ENCODE measurements around the gene DLG5. TPM values are rescaled to one million over a fixed set of nuclear protein-coding genes. Genes with fewer than 3 reads are reported as not detected.

DLG5 gene
- polyA plus RNA-seq, 3 donors, result 0.14 to 0.77 TPM; not detected in 1

DNA sequence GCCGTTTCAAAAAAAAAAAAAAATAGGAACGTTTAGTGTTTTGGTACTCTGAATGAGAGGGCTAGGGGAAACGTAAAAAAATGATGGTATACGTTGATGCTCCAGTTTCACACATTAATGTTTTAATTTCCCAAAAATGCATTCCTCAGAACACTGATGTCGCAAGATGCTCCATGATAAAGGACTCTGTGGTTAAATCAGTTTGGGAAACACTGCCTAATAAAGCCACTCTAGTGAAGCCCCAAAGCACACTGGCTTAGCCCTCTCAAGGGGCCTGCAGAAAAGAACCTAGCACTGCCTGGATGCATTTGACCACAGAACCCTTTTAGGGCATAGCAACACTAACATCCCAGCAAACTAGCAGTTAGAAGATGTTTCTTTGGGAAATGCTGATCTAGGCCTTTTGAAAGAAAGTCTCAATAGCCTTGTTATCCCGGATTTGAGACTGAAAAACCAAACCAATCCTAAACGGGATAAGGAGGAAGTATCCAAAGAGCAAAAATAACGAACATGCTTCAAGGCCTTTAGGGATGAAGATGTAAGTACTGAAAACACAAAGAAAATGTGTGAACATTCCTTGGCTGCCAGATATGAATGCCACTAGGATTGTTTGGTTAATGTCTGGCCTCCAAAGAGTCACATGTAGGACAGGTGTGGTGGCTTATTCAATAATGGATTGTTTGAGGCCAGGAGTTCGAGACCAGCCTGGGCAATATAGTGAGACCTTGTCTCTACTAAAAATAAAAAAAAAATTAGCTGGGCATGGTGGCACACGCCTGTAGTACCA is 11.0 kb downstream of the DLG5 start:
- no peaks in the 10 kb centered on the region for H3K4me1 Mint-ChIP-seq
- H3K4me1 ChIP-seq (ENCODE audit: control insufficient read depth in 1 of 2, insufficient read depth in 2 of 2, low read length in 2 of 2), result no peaks in the 10 kb centered on the region
- H3K79me2 ChIP-seq (ENCODE audit: insufficient read depth, low read length), result no peaks in the 10 kb centered on the region
- no peak for DNase-seq
- no peaks in the 10 kb centered on the region for H3K9me3 ChIP-seq (replicated peaks in 1 of 2; ENCODE audit: control insufficient read depth in 1 of 2, insufficient read depth in 1 of 2, low read length in 2 of 2)
- 92% methylated on average over 4 of the region's 10 CpGs for WGBS (ENCODE audit: insufficient coverage)
- H3K9me3 Mint-ChIP-seq, result peaks cover 0 to 1% (median 0%) of the 10 kb centered on the region in 7 donors
- peaks cover 0 to 4% (median 0%) of the 10 kb centered on the region in 3 donors for H3K27me3 Mint-ChIP-seq (ENCODE audit: low read depth in 3 of 3)
- H3K36me3 Mint-ChIP-seq, result no peaks in the 10 kb centered on the region
- peak overlapping the region in 1 of 7 donors; percentile 30 for H3K27ac Mint-ChIP-seq
- no peaks in the 10 kb centered on the region for H3K27me3 ChIP-seq (ENCODE audit: control insufficient read depth in 2 of 2, insufficient read depth in 2 of 2, low read length in 2 of 2)
- H3K36me3 ChIP-seq (replicated peaks in 1 of 2; ENCODE audit: control insufficient read depth in 1 of 2, insufficient read depth in 2 of 2, low read length in 2 of 2), result no peaks in the 10 kb centered on the region
- no peak overlapping the region for H3K27ac ChIP-seq (ENCODE audit: low read depth in 1 of 2, low read length in 2 of 2)
- H2AFZ ChIP-seq (ENCODE audit: insufficient read depth, low read depth, low read length, poor library complexity, severe bottlenecking), result no peak overlapping the region
- no peak overlapping the region for H3K9ac ChIP-seq (ENCODE audit: insufficient read depth, low read length, poor library complexity, severe bottlenecking)
- TF ChIP-seq, protein P1, sequence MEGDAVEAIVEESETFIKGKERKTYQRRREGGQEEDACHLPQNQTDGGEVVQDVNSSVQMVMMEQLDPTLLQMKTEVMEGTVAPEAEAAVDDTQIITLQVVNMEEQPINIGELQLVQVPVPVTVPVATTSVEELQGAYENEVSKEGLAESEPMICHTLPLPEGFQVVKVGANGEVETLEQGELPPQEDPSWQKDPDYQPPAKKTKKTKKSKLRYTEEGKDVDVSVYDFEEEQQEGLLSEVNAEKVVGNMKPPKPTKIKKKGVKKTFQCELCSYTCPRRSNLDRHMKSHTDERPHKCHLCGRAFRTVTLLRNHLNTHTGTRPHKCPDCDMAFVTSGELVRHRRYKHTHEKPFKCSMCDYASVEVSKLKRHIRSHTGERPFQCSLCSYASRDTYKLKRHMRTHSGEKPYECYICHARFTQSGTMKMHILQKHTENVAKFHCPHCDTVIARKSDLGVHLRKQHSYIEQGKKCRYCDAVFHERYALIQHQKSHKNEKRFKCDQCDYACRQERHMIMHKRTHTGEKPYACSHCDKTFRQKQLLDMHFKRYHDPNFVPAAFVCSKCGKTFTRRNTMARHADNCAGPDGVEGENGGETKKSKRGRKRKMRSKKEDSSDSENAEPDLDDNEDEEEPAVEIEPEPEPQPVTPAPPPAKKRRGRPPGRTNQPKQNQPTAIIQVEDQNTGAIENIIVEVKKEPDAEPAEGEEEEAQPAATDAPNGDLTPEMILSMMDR (IDR thresholded peaks at IDR 0.05), result no peak
- H4K20me1 ChIP-seq (ENCODE audit: insufficient read depth, low read length), result no peaks in the 10 kb centered on the region
- no peak overlapping the region for H3K4me3 Mint-ChIP-seq
- H3K4me3 ChIP-seq (replicated peaks in 1 of 3; ENCODE audit: low read depth in 2 of 3, low read length in 3 of 3), result no peak overlapping the region
- intact Hi-C loops (cut with micrococcal nuclease), result no loop called here
- H3K4me2 ChIP-seq (replicated peaks; ENCODE audit: extremely low read depth, low read length, poor library complexity, severe bottlenecking), result no peak overlapping the region

DNA sequence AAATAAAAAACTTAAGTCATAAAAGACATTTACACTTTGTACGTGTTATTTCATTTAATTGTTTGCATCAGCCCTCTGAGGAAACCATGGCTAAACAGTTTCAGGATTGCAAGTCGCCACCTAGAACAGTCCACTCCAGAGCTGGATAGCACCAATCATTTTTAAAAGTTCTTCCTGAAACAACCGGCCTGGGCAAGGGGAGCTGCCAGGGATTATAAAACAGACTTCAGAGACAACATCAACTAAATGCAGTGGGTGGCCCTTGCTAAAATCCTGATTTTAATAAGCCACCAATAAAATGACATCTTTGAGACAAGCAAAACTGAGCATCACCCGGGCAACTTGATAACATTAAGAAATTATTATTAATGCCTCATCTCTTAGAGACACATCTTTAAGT is 13.5 kb downstream of the DLG5 start:
- H3K36me3 Mint-ChIP-seq, result no peaks in the 10 kb centered on the region
- Histone ChIP-seq H2AFZ (ENCODE audit: insufficient read depth, low read depth, low read length, poor library complexity, severe bottlenecking) (no peak overlapping the region), H3K9ac (ENCODE audit: insufficient read depth, low read length, poor library complexity, severe bottlenecking) (no peak overlapping the region), H3K27ac (ENCODE audit: low read depth in 1 of 2, low read length in 2 of 2) (no peak overlapping the region), H3K9me3 (replicated peaks in 1 of 2; ENCODE audit: control insufficient read depth in 1 of 2, insufficient read depth in 1 of 2, low read length in 2 of 2) (no peaks in the 10 kb centered on the region), H3K27me3 (ENCODE audit: control insufficient read depth in 2 of 2, insufficient read depth in 2 of 2, low read length in 2 of 2) (no peaks in the 10 kb centered on the region), H3K4me1 (ENCODE audit: control insufficient read depth in 1 of 2, insufficient read depth in 2 of 2, low read length in 2 of 2) (peaks cover 7 to 10% of the 10 kb centered on the region in 2 donors), H3K4me2 (replicated peaks; ENCODE audit: extremely low read depth, low read length, poor library complexity, severe bottlenecking) (no peak overlapping the region), H3K36me3 (replicated peaks in 1 of 2; ENCODE audit: control insufficient read depth in 1 of 2, insufficient read depth in 2 of 2, low read length in 2 of 2) (no peaks in the 10 kb centered on the region), H3K79me2 (ENCODE audit: insufficient read depth, low read length) (no peaks in the 10 kb centered on the region), H3K4me3 (replicated peaks in 1 of 3; ENCODE audit: low read depth in 2 of 3, low read length in 3 of 3) (no peak overlapping the region), H4K20me1 (ENCODE audit: insufficient read depth, low read length) (no peaks in the 10 kb centered on the region)
- peaks cover 0 to 4% (median 2%) of the 10 kb centered on the region in 3 donors for H3K27me3 Mint-ChIP-seq (ENCODE audit: low read depth in 3 of 3)
- WGBS (ENCODE audit: insufficient coverage), result 78% methylated on average over 3 of the region's 4 CpGs
- intact Hi-C loops (cut with micrococcal nuclease), result no loop called here
- TF ChIP-seq, protein P1 (IDR thresholded peaks at IDR 0.05), result no peak
- H3K4me3 Mint-ChIP-seq, result no peak overlapping the region
- H3K4me1 Mint-ChIP-seq, result peaks cover 11% of the 10 kb centered on the region
- DNase-seq, result no peak
- H3K27ac Mint-ChIP-seq, result no peak overlapping the region
- peaks cover 0 to 1% (median 0%) of the 10 kb centered on the region in 7 donors for H3K9me3 Mint-ChIP-seq

Data from CD14-positive monocyte (primary cell).